HepG2 (cell line): ENCODE data around the gene DUSP5. TPM values are rescaled to one million over a fixed set of nuclear protein-coding genes. Genes with fewer than 3 reads are reported as not detected.

Experiments used
- GABPB1 ChIP-seq: IDR thresholded peaks from 2 replicates; pipeline ENCODE4 v1.6.1; 2016; ENCODE audit warnings: mild to moderate bottlenecking, missing genetic modification reagents, moderate library complexity, missing compliant biosample characterization
- KAT8 ChIP-seq: IDR thresholded peaks from 2 replicates; pipeline ENCODE4 v1.6.1; 2016; ENCODE audit warnings: missing genetic modification reagents, missing compliant biosample characterization
- MED1 ChIP-seq: sonication (generic); formaldehyde crosslinking; IDR thresholded peaks from 2 replicates; pipeline ENCODE4 v1.4.0; 2020; ENCODE audit warnings: missing genetic modification reagents
- NR2C2 ChIP-seq: sonication (generic); formaldehyde crosslinking; IDR thresholded peaks from 2 replicates; pipeline ENCODE4 v1.4.0; 2020; ENCODE audit warnings: missing genetic modification reagents, mild to moderate bottlenecking, moderate library complexity, borderline replicate concordance
- RBM39 ChIP-seq: fragments of 200-400 bp; formaldehyde crosslinking; IDR thresholded peaks from one replicate; pipeline ENCODE4 v1.6.1; 2018; ENCODE audit warnings: antibody characterized with exemption, mild to moderate bottlenecking, low read depth, low read length; ENCODE audit not compliant: poor library complexity, severe bottlenecking
- RXRB ChIP-seq: IDR thresholded peaks from 2 replicates; pipeline ENCODE4 v1.6.1; 2016; ENCODE audit warnings: borderline replicate concordance, missing genetic modification reagents, missing compliant biosample characterization
- SETDB1 ChIP-seq: sonication (generic); formaldehyde crosslinking; IDR thresholded peaks from 2 replicates; pipeline ENCODE4 v1.5.1; 2020; ENCODE audit warnings: missing genetic modification reagents, mild to moderate bottlenecking, borderline replicate concordance
- ZBED4 ChIP-seq: sonication (generic); formaldehyde crosslinking; IDR thresholded peaks from 2 replicates; pipeline ENCODE4 v1.4.0; 2020; ENCODE audit warnings: missing genetic modification reagents, borderline replicate concordance
- ZNF574 ChIP-seq: sonication (generic); formaldehyde crosslinking; IDR thresholded peaks from 2 replicates; pipeline ENCODE4 v1.4.0; 2020; ENCODE audit warnings: missing genetic modification reagents
- polyA plus RNA-seq, 8 experiments: library from polyadenylated mRNA; depleted of rRNA in 3 of 8; stranded (reverse) in 7 of 8; unstranded in 1 of 8; fragments of >200 nt; fragmentation: Illumina TruSeq in 4 of 8; extraction: Trizol in 4 of 8; gene quantifications; 2 replicates each; pipeline versions ENCODE4 v1.2.1 to v1.2.3, GENCODE V29; 2011 to 2016; ENCODE audit warnings: low read depth in 4 of 8, missing spikeins in 1 of 8, mixed read lengths in 1 of 8; ENCODE audit not compliant: insufficient read depth in 1 of 8
- total RNA-seq, 5 experiments: library from RNA; depleted of rRNA; stranded (reverse); fragments of >200 nt; fragmentation: Illumina TruSeq; extraction: Trizol; gene quantifications; 2 replicates each; pipeline ENCODE4 v1.2.3, GENCODE V29; 2016; ENCODE audit warnings: low read depth in 1 of 5

DUSP5 gene
- total and polyA plus RNA-seq, 2 of the 13 experiments (the other 11 are each of a cell fraction or from before 2014, with no cell fraction given), result 1.4 to 3.7 TPM

GRCh38 chr10:110460111-110460809 is 37.4 kb upstream of the DUSP5 start (continued):
- TF ChIP-seq ZNF574 (CRISPR knock-in tag) (0 out of 2 replicates have a peak, but pooled peaks have one; percentile 12), KAT8 (CRISPR knock-in tag) (peak; percentile 57; the same call in 1 of the 2 replicates), SETDB1 (peak; percentile 57; the same call in 1 of the 2 replicates), GABPB1 (CRISPR knock-in tag) (peak; percentile 90), MED1 (CRISPR knock-in tag) (peak; percentile 53; the same call in 1 of the 2 replicates), RXRB (CRISPR knock-in tag) (peak; percentile 58; the same call in 1 of the 2 replicates), NR2C2 (CRISPR knock-in tag) (peak; percentile 91), ZBED4 (peak; percentile 73; the same call in 1 of the 2 replicates), RBM39 (no peak)
